Brain microvascular endothelial cell (primary cell): ENCODE results near the gene TRMT61B.

ENCODE experiments used
- DNase-seq: peaks from one replicate; pipeline ENCODE4 v3.0.0-alpha.2; 2020
- H3K27ac ChIP-seq: fragments of 250-450 bp; sonication (Bioruptor Pico); 2 replicates; pipeline ENCODE4 v1.5.1; 2020; ENCODE audit warnings: mild to moderate bottlenecking, moderate library complexity
- H3K27me3 ChIP-seq: fragments of 250-450 bp; sonication (Bioruptor Pico); replicated peaks from 2 replicates; pipeline ENCODE4 v1.5.1; 2020; ENCODE audit warnings: mild to moderate bottlenecking
- H3K36me3 ChIP-seq: fragments of 250-450 bp; sonication (Bioruptor Pico); replicated peaks from 2 replicates; pipeline ENCODE4 v1.5.1; 2020; ENCODE audit warnings: mild to moderate bottlenecking
- H3K4me3 ChIP-seq: 2 replicates; pipeline ENCODE4 v1.5.1; 2011; ENCODE audit warnings: low read depth, mild to moderate bottlenecking, control low read depth, low read length, moderate library complexity
- CTCF ChIP-seq: IDR thresholded peaks from 2 replicates; pipeline ENCODE4 v1.5.1; 2011; ENCODE audit warnings: low read depth, mild to moderate bottlenecking, moderate library complexity, low read length, control low read depth, inconsistent platforms; ENCODE audit errors: missing control alignments
- in situ Hi-C: cut with HindIII; loops from 2 replicates; pipeline ENCODE4 v1.10.0; 2017; ENCODE audit warnings: low sequenced_read_pairs, low pct_ligation_motif_present

Gene TRMT61B

GRCh38 chr2:28906376-28906775 is 36.3 kb upstream of the TRMT61B start:
- H3K36me3 ChIP-seq, result peaks cover 51% of the 10 kb centered on the region
- in situ Hi-C loops, result no loop called here
- TF ChIP-seq CTCF, result no peak
- no peak overlapping the region for H3K4me3 ChIP-seq
- peak overlapping the region; percentile 15 for H3K27ac ChIP-seq
- no peak for DNase-seq
- H3K27me3 ChIP-seq, result no peaks in the 10 kb centered on the region

GRCh38 chr2:28905533-28905932 is 35.4 kb upstream of the TRMT61B start:
- no peak for TF ChIP-seq CTCF
- Histone ChIP-seq H3K27ac (no peak overlapping the region), H3K4me3 (no peak overlapping the region), H3K27me3 (no peaks in the 10 kb centered on the region), H3K36me3 (peaks cover 49% of the 10 kb centered on the region)
- no peak for DNase-seq
- in situ Hi-C loops, result no loop called here

GRCh38 chr2:28904802-28905457 is 34.8 kb upstream of the TRMT61B start:
- H3K4me3 ChIP-seq, result no peak overlapping the region
- TF ChIP-seq CTCF, result no peak
- H3K27ac ChIP-seq, result peak overlapping the region; percentile 4
- peaks cover 46% of the 10 kb centered on the region for H3K36me3 ChIP-seq
- H3K27me3 ChIP-seq, result no peaks in the 10 kb centered on the region
- DNase-seq, result no peak
- in situ Hi-C loops, result no loop called here

GRCh38 chr2:28904295-28904694 is 34.2 kb upstream of the TRMT61B start:
- H3K27me3 ChIP-seq, result no peaks in the 10 kb centered on the region
- DNase-seq, result no peak
- in situ Hi-C loops, result no loop called here
- H3K4me3 ChIP-seq, result no peak overlapping the region
- H3K36me3 ChIP-seq, result peaks cover 40% of the 10 kb centered on the region
- peak overlapping the region; percentile 4 for H3K27ac ChIP-seq
- TF ChIP-seq CTCF, result no peak

GRCh38 chr2:28902584-28902983 is 32.5 kb upstream of the TRMT61B start:
- TF ChIP-seq CTCF, result no peak
- no peaks in the 10 kb centered on the region for H3K27me3 ChIP-seq
- H3K36me3 ChIP-seq, result peaks cover 22% of the 10 kb centered on the region
- in situ Hi-C loops, result no loop called here
- no peak overlapping the region for H3K27ac ChIP-seq
- no peak for DNase-seq
- H3K4me3 ChIP-seq, result no peak overlapping the region

- Histone ChIP-seq H3K27ac (no peak overlapping the region), H3K4me3 (no peak overlapping the region), H3K27me3 (no peaks in the 10 kb centered on the region), H3K36me3 (peaks cover 17% of the 10 kb centered on the region)
- TF ChIP-seq CTCF, result no peak
- in situ Hi-C loops, result no loop called here
- DNase-seq, result no peak
Measured at GRCh38 chr2:28901841-28902240, 31.7 kb upstream of the TRMT61B start.
